Activated CD8-positive, alpha-beta memory T cell treated with anti-CD3 and anti-CD28 coated beads, Interleukin-2, amount 50 U/mL, for 24 hours (primary cell): ENCODE results near the gene CEP152.

Source experiments
- DNase-seq: peaks from one replicate; pipeline ENCODE4 v3.0.0-alpha.2; 2020; ENCODE audit errors: extremely low read depth

CEP152 gene

GRCh38 chr15:48766196-48766595 lies 44.7 kb downstream of the CEP152 start:
- DNase-seq: no peak

GRCh38 chr15:48765022-48765421 lies 45.8 kb downstream of the CEP152 start:
- no peak for DNase-seq

GRCh38 chr15:48761393-48762158 lies 49.3 kb downstream of the CEP152 start:
- no peak for DNase-seq

GRCh38 chr15:48759921-48760320 lies 50.9 kb downstream of the CEP152 start:
- no peak for DNase-seq

- no peak for DNase-seq
Measured at GRCh38 chr15:48757661-48758060, 53.2 kb downstream of the CEP152 start.

GRCh38 chr15:48754011-48754410 lies 56.9 kb downstream of the CEP152 start:
- no peak for DNase-seq

GRCh38 chr15:48751595-48751994 lies 59.3 kb downstream of the CEP152 start:
- no peak for DNase-seq

- no peak for DNase-seq
Measured at GRCh38 chr15:48748535-48748934, 62.3 kb downstream of the CEP152 start.

GRCh38 chr15:48733615-48734014 lies 77.3 kb downstream of the CEP152 start:
- no peak for DNase-seq

- no peak for DNase-seq
Measured at GRCh38 chr15:48730506-48730905, 80.4 kb downstream of the CEP152 start.

- no peak for DNase-seq
Measured at GRCh38 chr15:48723969-48724368, 86.9 kb downstream of the CEP152 start.

GRCh38 chr15:48722764-48723661 lies 87.9 kb downstream of the CEP152 start:
- no peak for DNase-seq

GRCh38 chr15:48721061-48721810 lies 89.6 kb downstream of the CEP152 start:
- no peak for DNase-seq

GRCh38 chr15:48720646-48721045 lies 90.2 kb downstream of the CEP152 start:
- no peak for DNase-seq

GRCh38 chr15:48719668-48720067 lies 91.2 kb downstream of the CEP152 start:
- DNase-seq: no peak

GRCh38 chr15:48718646-48719045 lies 92.2 kb downstream of the CEP152 start:
- no peak for DNase-seq

GRCh38 chr15:48717458-48717857 lies 93.4 kb downstream of the CEP152 start:
- no peak for DNase-seq

- no peak for DNase-seq
Measured at GRCh38 chr15:48712546-48712945, 98.3 kb downstream of the CEP152 start.

GRCh38 chr15:48710952-48711495 lies 99.8 kb downstream of the CEP152 start:
- DNase-seq: no peak

- no peak for DNase-seq
Measured at GRCh38 chr15:48708641-48709040, 102.2 kb downstream of the CEP152 start.

GRCh38 chr15:48705381-48705780 lies 105.5 kb downstream of the CEP152 start:
- DNase-seq: no peak

GRCh38 chr15:48703544-48703943 lies 107.3 kb downstream of the CEP152 start:
- no peak for DNase-seq
